Stimulated activated CD8-positive, alpha-beta memory T cell treated with anti-CD3 and anti-CD28 coated beads, Interleukin-15, amount 100 ng/mL, for 48 hours (primary cell): Measurements from ENCODE around the gene SLC17A3.

Experiments
- DNase-seq, 2 donors: peaks; one replicate each; pipeline ENCODE4 v3.0.0-alpha.2; 2020; ENCODE audit warnings: low read depth in 2 of 2

SLC17A3 gene

GRCh38 chr6:25889877-25890853 lies 16.1 kb upstream of the SLC17A3 start:
- no peak for DNase-seq

GRCh38 chr6:25888626-25889025 lies 14.6 kb upstream of the SLC17A3 start:
- DNase-seq: no peak

DNA sequence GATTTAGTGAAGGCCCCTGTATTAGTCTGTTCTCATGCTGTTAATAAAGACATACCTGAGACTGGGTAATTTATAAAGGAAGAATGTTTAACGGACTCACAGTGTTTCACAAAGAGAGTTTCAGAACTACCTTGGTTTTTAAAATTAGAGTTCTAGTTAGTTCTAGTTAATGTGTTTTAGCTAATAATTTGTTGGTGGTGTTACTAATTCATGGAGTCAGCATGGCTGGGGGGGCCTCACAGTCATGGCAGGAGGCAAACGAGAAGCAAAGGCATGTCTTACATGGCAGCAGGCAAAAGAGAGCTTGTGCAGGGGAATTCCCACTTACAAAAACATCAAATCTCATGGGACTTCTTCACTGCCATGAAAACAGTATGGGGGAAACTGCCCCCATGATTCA lies 12.0 kb upstream of the SLC17A3 start:
- no peak for DNase-seq

DNA sequence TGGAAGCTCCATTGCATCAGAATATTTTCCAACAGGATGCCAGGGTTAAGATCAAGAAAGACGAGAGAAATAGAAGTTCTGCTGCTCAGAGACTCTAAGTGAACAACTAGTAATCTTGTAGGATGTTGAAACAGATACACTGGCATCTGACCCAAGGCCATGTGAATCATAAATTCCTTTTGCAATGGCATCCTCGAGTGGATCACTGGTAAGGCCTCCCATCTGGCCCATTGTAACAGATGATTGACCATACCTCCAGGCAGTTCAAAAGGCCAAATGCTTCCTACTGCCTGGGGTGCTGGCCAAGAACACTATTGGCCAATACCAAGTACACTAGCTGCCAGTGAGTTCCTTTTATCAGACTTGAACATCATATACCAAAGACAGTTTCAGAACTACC lies 9.9 kb upstream of the SLC17A3 start:
- no peak for DNase-seq

- DNase-seq: no peak
These were observed 9.5 kb upstream of the SLC17A3 start for GRCh38 chr6:25883536-25883935.

DNA sequence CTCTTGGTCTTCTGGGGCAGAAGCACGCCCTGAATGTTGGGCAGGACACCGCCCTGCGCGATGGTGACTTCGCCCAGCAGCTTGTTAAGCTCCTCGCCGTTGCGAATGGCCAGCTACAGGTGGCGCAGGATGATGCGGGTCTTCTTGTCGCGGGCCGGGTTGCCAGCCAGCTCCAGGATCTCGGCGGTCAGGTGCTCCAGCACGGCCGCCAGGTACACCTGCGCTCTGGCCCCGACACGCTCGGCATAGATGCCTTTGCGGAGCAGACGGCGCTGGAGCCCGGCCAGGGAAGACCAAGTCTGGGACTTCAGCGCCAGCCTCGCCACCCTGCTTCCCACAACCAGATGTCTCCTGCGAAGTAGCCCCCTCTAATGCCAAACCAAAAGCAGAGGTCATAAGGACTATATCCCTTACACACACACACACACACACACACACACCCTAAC lies 8.0 kb upstream of the SLC17A3 start:
- DNase-seq: peak in 1 of 2 donors; percentile 4

DNA sequence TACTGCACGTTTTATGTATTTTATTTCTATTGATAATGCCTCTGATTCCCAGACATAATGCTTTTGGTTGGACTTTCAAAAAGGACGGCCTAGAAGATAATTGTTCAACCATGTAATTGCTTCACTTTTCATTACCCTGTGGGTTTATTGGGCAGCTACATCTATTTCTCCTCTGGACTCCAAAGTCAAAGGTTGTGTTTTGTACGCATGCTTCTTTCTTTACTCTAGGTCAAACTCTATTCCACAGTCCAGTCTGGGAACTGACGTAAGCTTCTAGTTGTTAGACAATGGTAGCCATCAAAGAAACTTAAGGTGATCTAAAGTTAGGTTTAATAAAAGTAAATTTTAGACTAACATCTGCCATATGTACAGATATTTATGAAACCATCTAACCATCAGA lies 6.6 kb upstream of the SLC17A3 start:
- DNase-seq: no peak

GRCh38 chr6:25878721-25879322 lies 4.8 kb upstream of the SLC17A3 start:
- no peak for DNase-seq

DNA sequence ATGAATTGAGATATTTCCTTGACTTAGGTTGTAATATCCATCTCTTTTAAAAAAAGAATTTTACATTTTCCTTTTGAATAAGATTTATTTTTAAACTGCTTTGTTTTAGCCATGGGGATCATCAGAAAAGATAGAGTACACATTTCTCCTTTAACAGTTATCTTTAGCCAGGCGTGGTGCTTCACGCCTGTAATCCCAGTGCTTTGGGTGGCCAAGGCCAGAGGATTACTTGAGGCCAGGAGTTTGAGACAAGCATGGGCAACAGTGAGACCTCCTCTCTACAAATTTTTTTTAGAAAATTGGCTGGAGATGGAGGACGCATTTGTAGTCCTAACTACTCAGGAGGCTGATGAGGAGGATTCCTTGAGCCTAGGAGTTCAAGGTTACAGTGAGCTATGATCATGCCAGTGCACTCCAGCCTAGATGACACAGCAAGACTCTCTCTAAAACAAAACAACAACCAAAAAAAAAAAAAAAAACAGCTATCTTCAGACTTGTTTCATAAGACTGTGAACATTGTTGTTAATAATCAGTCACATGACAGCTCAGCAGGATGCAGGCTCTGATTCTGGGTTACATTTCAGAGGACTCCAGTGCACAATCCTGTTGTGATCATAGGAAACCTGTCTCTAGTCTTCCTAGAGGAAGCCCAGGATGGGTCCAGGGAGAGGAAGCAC lies 2.0 kb upstream of the SLC17A3 start:
- DNase-seq: no peak

GRCh38 chr6:25875563-25875905 lies 1.5 kb upstream of the SLC17A3 start:
- DNase-seq: no peak

DNA sequence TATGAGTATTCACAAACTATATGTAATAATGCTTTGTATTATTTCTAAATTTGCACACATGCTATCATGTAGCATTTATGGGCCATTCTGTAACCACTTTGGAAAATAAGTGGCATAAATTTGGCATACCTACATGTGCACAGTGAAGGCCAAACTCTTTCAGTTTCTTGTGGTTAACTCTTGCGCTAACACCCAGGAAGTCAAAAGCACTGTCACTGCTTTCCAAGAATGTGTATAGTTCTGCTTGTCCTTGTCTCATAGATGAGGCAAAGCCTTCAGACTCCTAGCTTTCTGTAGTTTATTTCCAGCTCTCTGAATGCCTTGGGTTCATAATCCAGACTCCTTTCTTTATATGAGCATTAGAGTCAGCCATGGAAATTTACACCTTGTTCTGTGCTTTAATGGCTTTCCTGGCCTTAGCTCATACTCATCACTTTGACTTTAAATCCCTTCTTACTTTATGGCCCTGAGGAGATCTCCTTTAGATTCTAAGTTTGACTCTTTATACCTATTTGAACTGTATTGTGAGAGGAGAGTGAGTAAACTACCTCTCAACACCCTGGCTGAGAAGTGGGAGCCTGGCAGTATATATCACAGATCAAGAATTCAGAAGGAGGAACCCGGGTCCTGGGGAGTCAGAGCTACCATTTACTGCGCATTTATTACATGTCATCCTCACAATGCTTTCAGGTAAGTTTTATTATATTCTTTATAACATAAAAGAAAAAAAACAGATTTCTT lies 949 bp upstream of the SLC17A3 start:
- no peak for DNase-seq

GRCh38 chr6:25872814-25873213 lies 1.2 kb downstream of the SLC17A3 start:
- DNase-seq: no peak

DNA sequence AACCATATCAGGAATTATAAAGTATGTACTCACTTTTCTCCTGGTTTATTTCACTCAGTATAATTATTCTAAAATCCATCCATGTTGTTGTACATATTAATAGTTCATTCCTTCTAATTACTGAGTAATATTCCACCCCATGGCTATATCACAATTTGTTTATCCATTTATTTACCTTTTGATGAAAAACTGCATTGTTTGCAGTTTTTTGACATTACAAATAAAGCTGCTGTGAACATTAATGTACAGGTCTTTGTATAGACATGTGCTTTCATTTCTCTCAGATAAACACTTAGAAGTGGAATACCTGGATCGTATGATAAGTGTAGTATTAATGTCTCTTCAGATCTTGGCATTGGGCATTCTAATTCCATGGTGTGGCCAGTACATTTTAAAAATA lies 4.2 kb downstream of the SLC17A3 start:
- DNase-seq: no peak

DNA sequence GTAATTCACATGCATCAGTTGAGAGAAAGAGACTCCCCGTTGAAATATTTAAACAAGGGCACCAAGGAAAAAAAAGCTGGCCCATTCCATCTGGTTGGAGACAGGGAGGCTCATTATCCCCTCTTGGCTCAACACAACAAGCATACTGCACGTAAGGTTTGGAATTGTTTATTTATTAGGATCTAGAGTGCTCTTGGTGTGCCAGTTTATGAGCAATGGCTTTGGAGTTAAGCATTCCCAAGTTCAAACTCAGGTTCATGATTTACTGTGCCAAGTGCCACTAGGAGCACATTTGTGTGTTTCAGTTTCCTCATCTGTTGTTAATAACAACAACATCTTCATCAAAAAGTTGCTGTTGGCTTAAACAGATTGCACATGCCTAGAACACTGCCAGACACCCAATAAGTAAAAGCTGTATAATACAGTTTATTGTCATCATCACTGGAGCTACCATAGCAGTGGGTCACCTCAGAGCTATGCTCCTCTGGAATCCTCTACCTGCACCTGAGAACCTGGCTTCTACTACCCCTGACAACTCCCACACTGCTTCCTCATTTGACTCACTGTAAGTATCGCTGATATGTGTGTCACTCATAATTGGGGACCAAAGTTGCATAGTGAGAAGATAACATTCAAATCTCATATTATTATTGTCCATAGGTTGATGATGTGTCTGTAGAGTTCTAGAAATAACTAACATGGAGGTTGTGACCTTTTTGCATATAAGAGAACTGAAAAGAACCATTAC lies 5.4 kb downstream of the SLC17A3 start:
- no peak for DNase-seq

- DNase-seq: no peak
These were observed 8.0 kb downstream of the SLC17A3 start for GRCh38 chr6:25866011-25866410.

DNA sequence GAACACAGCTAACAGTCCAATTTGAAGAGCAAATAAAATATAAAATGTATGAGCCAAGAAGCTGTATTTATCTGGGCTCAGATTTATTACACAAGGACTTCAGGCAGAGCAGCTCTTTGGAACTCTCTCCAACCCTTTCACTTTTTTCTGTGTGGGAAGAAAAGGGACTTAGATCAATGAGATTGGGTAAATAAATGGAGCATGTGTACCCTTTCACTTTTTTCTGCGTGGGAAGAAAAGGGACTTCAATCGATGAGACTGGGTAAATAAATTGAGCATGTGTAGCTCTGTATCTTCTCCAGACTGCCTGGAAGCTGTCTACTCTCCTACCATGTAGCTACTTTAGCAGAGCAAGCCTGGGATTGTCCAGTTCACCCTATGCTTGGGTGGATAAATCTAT lies 10.7 kb downstream of the SLC17A3 start:
- DNase-seq: no peak

DNA sequence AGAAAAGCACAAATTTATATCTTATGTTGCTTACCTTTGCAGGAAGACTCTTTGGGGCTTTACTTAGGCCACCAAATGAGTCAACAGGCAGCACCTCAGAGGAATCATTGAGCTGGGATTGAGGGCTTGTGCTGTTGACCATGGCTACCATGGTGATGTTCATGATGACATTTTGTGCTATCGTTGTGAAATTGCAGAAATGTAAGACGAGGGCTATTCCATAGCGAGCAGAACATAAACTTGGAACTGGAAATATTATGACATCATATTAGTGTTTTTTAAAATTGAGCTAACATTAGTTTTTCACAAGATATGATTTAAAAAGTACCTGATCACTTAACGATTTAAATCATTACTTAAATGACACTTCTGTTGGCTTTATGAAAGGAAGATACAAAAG lies 11.8 kb downstream of the SLC17A3 start:
- DNase-seq: no peak

DNA sequence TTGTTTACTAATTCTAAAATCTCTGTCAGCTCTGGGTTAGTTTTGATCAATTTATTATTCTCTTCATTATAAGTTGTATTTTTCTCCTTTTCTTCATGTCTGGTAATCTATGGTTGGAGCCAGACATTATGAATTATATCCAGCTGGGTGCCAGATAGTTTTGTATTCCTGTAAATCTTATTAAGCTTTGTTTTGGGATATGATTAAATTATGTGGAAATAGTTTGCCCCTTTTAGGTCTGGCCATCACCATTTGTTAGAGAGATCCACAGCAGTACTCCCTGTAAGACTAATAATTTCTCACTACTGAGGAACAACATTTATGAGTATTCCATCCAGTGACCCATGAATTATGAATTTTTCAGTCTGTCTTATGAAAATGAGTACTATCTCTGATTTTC lies 21.3 kb downstream of the SLC17A3 start:
- DNase-seq: no peak

GRCh38 chr6:25851961-25852360 lies 22.1 kb downstream of the SLC17A3 start:
- DNase-seq: no peak

GRCh38 chr6:25844518-25844917 lies 29.5 kb downstream of the SLC17A3 start:
- no peak for DNase-seq

DNA sequence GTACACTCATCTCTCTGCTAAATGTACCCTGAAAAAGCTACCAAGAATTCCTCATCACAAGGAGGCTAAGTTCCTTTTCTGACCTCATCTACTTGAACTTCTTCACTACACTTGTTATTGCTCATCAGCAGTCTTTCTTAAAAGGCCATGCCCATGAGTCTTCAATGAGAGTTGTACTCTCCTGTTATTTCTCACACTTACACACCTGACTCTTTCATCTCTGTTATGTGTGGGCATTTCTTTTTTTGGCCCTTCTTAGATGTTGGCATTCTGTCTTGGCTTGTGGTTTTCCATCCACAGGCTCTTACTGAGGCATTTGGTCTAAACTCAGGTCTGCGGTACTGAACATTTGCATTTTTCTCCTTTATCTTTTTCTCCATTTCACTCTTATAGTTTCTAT lies 31.5 kb downstream of the SLC17A3 start:
- DNase-seq: no peak
